ENCODE results near the gene SCGB2B2. TPM values are rescaled to one million over a fixed set of nuclear protein-coding genes. Genes with fewer than 3 reads are reported as not detected.
"Not testable (repeated sequence)": the region's sequence is repeated elsewhere in the genome, so short reads cannot be mapped to it uniquely, and the experiment has no call there.

The SCGB2B2 gene
- polyA plus RNA-seq, 1 of the 3 experiments (the other 2 are of a cell fraction): 0.03 TPM

DNA sequence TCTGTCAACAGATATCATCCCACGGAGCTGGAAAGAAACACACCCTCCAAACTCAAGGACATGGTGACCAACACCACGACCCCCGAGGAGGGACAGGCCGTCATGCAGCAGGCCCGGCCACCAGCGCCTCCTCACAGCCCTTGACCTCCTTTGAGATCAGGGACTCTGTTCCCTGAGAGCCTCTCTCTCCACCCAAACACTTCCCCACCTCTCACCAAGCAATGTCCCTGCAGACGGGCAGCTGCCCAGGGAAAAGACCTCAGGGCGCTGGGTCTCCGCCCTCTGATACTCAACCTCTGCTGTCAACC lies 10.0 kb downstream of the SCGB2B2 start:
- Histone ChIP-seq H3K27ac (ENCODE audit: low read depth in 2 of 2, low read length in 1 of 2) (no peak overlapping the region; a peak in 1 of 4 replicates), H3K4me2 (0 out of 2 replicates have a peak overlapping the region, but pooled peaks have one; percentile 60)

DNA sequence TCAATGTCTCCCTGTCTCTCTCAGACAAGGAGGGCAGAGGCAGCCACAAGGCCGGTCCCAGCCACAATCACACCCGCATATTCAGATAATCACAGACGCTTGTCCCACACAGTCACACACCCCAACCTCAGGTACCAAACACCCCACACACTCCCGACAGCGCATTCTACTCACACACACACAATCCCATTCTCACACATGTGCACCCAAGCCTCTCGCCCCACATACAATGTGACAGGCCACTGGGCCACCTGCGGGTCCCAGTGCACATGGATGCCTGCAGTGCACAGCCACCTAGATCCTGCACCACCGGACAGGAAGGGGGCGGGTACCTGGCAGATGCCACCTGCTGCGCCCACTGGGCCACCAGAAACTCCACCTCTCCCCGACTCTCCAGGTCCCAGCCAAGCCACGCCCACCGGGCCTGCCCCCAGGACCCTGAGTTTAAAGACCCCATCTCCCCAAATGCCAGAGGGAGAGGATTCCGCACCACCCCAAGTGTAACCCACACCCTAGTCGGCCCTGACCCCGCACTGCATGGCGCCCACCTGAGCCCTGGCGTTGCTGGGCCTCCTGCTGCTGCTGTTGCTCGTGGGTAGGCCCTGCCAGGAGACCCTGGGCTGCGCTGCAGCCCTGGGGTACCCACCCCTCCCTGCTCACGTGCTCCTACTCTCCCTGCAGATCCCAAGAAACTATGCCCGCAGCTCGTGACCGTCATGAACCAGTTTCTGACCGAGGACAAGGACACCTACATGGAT lies 10.6 kb downstream of the SCGB2B2 start:
- POLR2A ChIA-PET: no interaction called here
- TF ChIP-seq NFIC (IDR thresholded peaks at IDR 0.05; ENCODE audit: borderline replicate concordance) (no peak), USF2 (IDR thresholded peaks at IDR 0.05; ENCODE audit: borderline replicate concordance, low read depth, low read length) (no peak)
- no peak overlapping the region for H2AFZ ChIP-seq (ENCODE audit: low read depth)

More for the DNA sequence above, 10.0 kb downstream of the SCGB2B2 start:
- Histone ChIP-seq H3K9me3 (no peaks in the 10 kb centered on the region), H3K4me1 (ENCODE audit: control insufficient read depth in 1 of 2, insufficient read depth in 2 of 2, low read depth in 1 of 2, low read length in 1 of 2) (peaks cover 0 to 15% of the 10 kb centered on the region in 2 experiments; a peak in 1 of 4 replicates), H3K79me2 (ENCODE audit: insufficient read depth) (no peaks in the 10 kb centered on the region), H3K4me3 (ENCODE audit: low read depth in 2 of 2, low read length in 1 of 2) (no peak overlapping the region), H2AFZ (ENCODE audit: low read depth) (no peak overlapping the region), H3F3A (replicated peaks; ENCODE audit: insufficient read depth) (no peaks in the 10 kb centered on the region), H3K27me3 (ENCODE audit: insufficient read depth) (no peaks in the 10 kb centered on the region), H3K9me2 (no peaks in the 10 kb centered on the region), H3K36me3 (replicated peaks in 1 of 2; ENCODE audit: control insufficient read depth in 1 of 2, insufficient read depth in 2 of 2, low read length in 1 of 2) (no peaks in the 10 kb centered on the region), H4K20me1 (ENCODE audit: insufficient read depth) (no peaks in the 10 kb centered on the region), H3K9ac (no peak overlapping the region)
- 68% methylated on average over 8 of the region's 9 CpGs for WGBS (ENCODE audit: low lambda C conversion rate)
- CTCF ChIA-PET: interaction anchor here (1.2 kb wide), 1 partner anchor 46 kb away, joined by 3 read pairs; no protein-coding TSS in a partner anchor
- no peak for DNase-seq
- POLR2A ChIA-PET: no interaction called here
- TF ChIP-seq CTCF (IDR thresholded peaks at IDR 0.05): no peak
- no peak for TF ChIP-seq FOSL2 (IDR thresholded peaks at IDR 0.05; ENCODE audit: borderline replicate concordance, low read depth)
- TF ChIP-seq RFX5 (IDR thresholded peaks at IDR 0.05; ENCODE audit: low read length): no peak
- no peak for TF ChIP-seq MAX (IDR thresholded peaks at IDR 0.05; ENCODE audit: low read depth)
- TF ChIP-seq CHD2 (IDR thresholded peaks at IDR 0.05; ENCODE audit: low read length, partially characterized antibody): no peak
- TF ChIP-seq NRF1 (IDR thresholded peaks at IDR 0.05; ENCODE audit: low read depth, low read length): no peak
- no peak for TF ChIP-seq ELF1 (IDR thresholded peaks at IDR 0.05)
- TF ChIP-seq JUND (IDR thresholded peaks at IDR 0.05): no peak
- TF ChIP-seq YY1 (IDR thresholded peaks at IDR 0.05; ENCODE audit: low read depth): no peak

DNA sequence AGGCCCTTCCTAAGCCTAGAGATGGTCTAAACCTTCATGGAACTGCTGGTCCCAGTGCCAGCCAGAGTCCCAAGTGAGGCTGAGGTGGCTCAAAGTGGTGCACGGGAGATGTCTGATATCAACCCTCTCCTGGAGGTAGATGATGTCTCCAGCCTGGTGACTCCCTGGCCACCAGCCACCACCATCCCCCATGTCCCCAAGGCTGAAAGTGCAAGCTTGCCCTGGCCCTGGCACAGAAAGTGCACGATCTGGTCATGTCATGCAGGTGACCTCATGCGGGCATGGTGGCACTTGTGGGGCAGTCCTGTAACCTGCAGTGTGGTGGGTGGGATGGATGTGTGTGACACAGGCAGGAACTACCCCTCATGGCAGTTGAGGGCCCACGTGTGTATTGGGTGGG lies 11.7 kb downstream of the SCGB2B2 start:
- peaks cover 0 to 15% of the 10 kb centered on the region in 2 experiments; a peak in 1 of 4 replicates for H3K4me1 ChIP-seq (ENCODE audit: control insufficient read depth in 1 of 2, insufficient read depth in 2 of 2, low read depth in 1 of 2, low read length in 1 of 2)
- H3K4me2 ChIP-seq; POLR2A ChIA-PET; H3K36me3 ChIP-seq (replicated peaks in 1 of 2; ENCODE audit: control insufficient read depth in 1 of 2, insufficient read depth in 2 of 2, low read length in 1 of 2); H2AFZ ChIP-seq (ENCODE audit: low read depth); H3K4me3 ChIP-seq (ENCODE audit: low read depth in 2 of 2, low read length in 1 of 2); H3K9ac ChIP-seq; H3F3A ChIP-seq (replicated peaks; ENCODE audit: insufficient read depth); H4K20me1 ChIP-seq (ENCODE audit: insufficient read depth); H3K9me3 ChIP-seq; H3K27ac ChIP-seq (ENCODE audit: low read depth in 2 of 2, low read length in 1 of 2); H3K79me2 ChIP-seq (ENCODE audit: insufficient read depth); DNase-seq; H3K9me2 ChIP-seq; H3K27me3 ChIP-seq (ENCODE audit: insufficient read depth): not testable (repeated sequence)
- CTCF ChIA-PET: interaction anchor here (2.2 to 5.2 kb wide), 2 partner anchors 12 to 26 kb away, joined by 6 to 71 read pairs; no protein-coding TSS in a partner anchor
- 52% methylated on average over 3 of the region's 4 CpGs for WGBS (ENCODE audit: low lambda C conversion rate)

More for the DNA sequence above, 10.6 kb downstream of the SCGB2B2 start:
- no peaks in the 10 kb centered on the region for H3K9me2 ChIP-seq
- H3K27ac ChIP-seq (ENCODE audit: low read depth in 2 of 2, low read length in 1 of 2): no peak overlapping the region
- CTCF ChIA-PET: interaction anchor here (1.2 kb wide), 1 partner anchor 47 kb away, joined by 3 read pairs; no protein-coding TSS in a partner anchor
- H3K4me1 ChIP-seq (ENCODE audit: control insufficient read depth in 1 of 2, insufficient read depth in 2 of 2, low read depth in 1 of 2, low read length in 1 of 2): peaks cover 0 to 15% of the 10 kb centered on the region in 2 experiments; a peak in 1 of 4 replicates
- H3K9ac ChIP-seq: no peak overlapping the region
- H3K9me3 ChIP-seq: no peaks in the 10 kb centered on the region
- no peaks in the 10 kb centered on the region for H4K20me1 ChIP-seq (ENCODE audit: insufficient read depth)
- WGBS (ENCODE audit: low lambda C conversion rate): 88% methylated on average over 24 of the region's 25 CpGs
- no peak for DNase-seq
- no peak overlapping the region for H3K4me2 ChIP-seq
- no peak overlapping the region for H3K4me3 ChIP-seq (ENCODE audit: low read depth in 2 of 2, low read length in 1 of 2)
- H3K79me2 ChIP-seq (ENCODE audit: insufficient read depth): no peaks in the 10 kb centered on the region
- H3K27me3 ChIP-seq (ENCODE audit: insufficient read depth): no peaks in the 10 kb centered on the region
- no peaks in the 10 kb centered on the region for H3F3A ChIP-seq (replicated peaks; ENCODE audit: insufficient read depth)
- no peaks in the 10 kb centered on the region for H3K36me3 ChIP-seq (replicated peaks in 1 of 2; ENCODE audit: control insufficient read depth in 1 of 2, insufficient read depth in 2 of 2, low read length in 1 of 2)

All from SK-N-SH (cell line).